ENCODE measurements around the gene HMCN2. TPM values are rescaled to one million over a fixed set of nuclear protein-coding genes. Genes with fewer than 3 reads are reported as not detected.

HMCN2 gene
- total RNA-seq, 1 donor from 2014 or later, result 0.15 TPM

GRCh38 chr9:130473009-130473408 lies 207.4 kb downstream of the HMCN2 start:
- no peak overlapping the region for H2AFZ ChIP-seq (replicated peaks)
- no peaks in the 10 kb centered on the region for H3K27me3 ChIP-seq
- no peaks in the 10 kb centered on the region for H3K36me3 ChIP-seq
- Mint-ChIP-seq H3K36me3 (no peaks in the 10 kb centered on the region), H3K27ac (no peak overlapping the region), H3K27me3 (ENCODE audit: insufficient read depth, low read depth) (peaks cover 13% of the 10 kb centered on the region), H3K9me3 (no peaks in the 10 kb centered on the region), H3K4me1 (peaks cover 60% of the 10 kb centered on the region), H3K4me3 (peak overlapping the region; percentile 30)
- H3K4me2 ChIP-seq, result peak overlapping the region; percentile 71
- H3K9me3 ChIP-seq (ENCODE audit: low read depth), result no peaks in the 10 kb centered on the region
- H3F3A ChIP-seq (ENCODE audit: low read depth), result peaks cover 28% of the 10 kb centered on the region
- no peak overlapping the region for H3K9ac ChIP-seq
- H3K4me3 ChIP-seq, result no peak overlapping the region
- TF ChIP-seq CTCF (IDR thresholded peaks at IDR 0.05) (no peak), EZH2phosphoT487 (IDR thresholded peaks at IDR 0.05) (no peak), EZH2 (IDR thresholded peaks at IDR 0.05) (no peak)
- no peak overlapping the region for H3K27ac ChIP-seq
- peaks cover under 1% of the 10 kb centered on the region for H4K20me1 ChIP-seq (ENCODE audit: low read depth)
- H3K4me1 ChIP-seq, result peaks cover 52% of the 10 kb centered on the region
- no peak for DNase-seq (ENCODE audit: low spot score)
- no peaks in the 10 kb centered on the region for H3K79me2 ChIP-seq (ENCODE audit: low read depth)

GRCh38 chr9:130473566-130473965 lies 208.0 kb downstream of the HMCN2 start:
- no peaks in the 10 kb centered on the region for H3K27me3 ChIP-seq
- H4K20me1 ChIP-seq (ENCODE audit: low read depth), result peaks cover 5% of the 10 kb centered on the region
- peak; percentile 70 for DNase-seq (ENCODE audit: low spot score)
- TF ChIP-seq EZH2phosphoT487 (IDR thresholded peaks at IDR 0.05), result no peak
- no peak for TF ChIP-seq CTCF (IDR thresholded peaks at IDR 0.05)
- no peak for TF ChIP-seq EZH2 (IDR thresholded peaks at IDR 0.05)
- Mint-ChIP-seq H3K4me1 (peaks cover 60% of the 10 kb centered on the region), H3K4me3 (peak overlapping the region; percentile 30), H3K9me3 (no peaks in the 10 kb centered on the region), H3K36me3 (no peaks in the 10 kb centered on the region), H3K27me3 (ENCODE audit: insufficient read depth, low read depth) (peaks cover 11% of the 10 kb centered on the region), H3K27ac (no peak overlapping the region)
- no peak overlapping the region for H3K9ac ChIP-seq
- no peak overlapping the region for H3K27ac ChIP-seq
- H3K9me3 ChIP-seq (ENCODE audit: low read depth), result no peaks in the 10 kb centered on the region
- H3K4me2 ChIP-seq, result peak overlapping the region; percentile 71
- no peaks in the 10 kb centered on the region for H3K36me3 ChIP-seq
- H3K79me2 ChIP-seq (ENCODE audit: low read depth), result no peaks in the 10 kb centered on the region
- no peak overlapping the region for H3K4me3 ChIP-seq
- peaks cover 54% of the 10 kb centered on the region for H3K4me1 ChIP-seq
- peaks cover 32% of the 10 kb centered on the region for H3F3A ChIP-seq (ENCODE audit: low read depth)
- no peak overlapping the region for H2AFZ ChIP-seq (replicated peaks)

- Histone ChIP-seq H3K9ac (no peak overlapping the region), H4K20me1 (ENCODE audit: low read depth) (peaks cover 5% of the 10 kb centered on the region), H3K36me3 (no peaks in the 10 kb centered on the region), H3K79me2 (ENCODE audit: low read depth) (no peaks in the 10 kb centered on the region), H3K9me3 (ENCODE audit: low read depth) (no peaks in the 10 kb centered on the region), H3K4me1 (peaks cover 59% of the 10 kb centered on the region), H3K4me2 (peak overlapping the region; percentile 71), H3F3A (ENCODE audit: low read depth) (peaks cover 35% of the 10 kb centered on the region), H3K27me3 (no peaks in the 10 kb centered on the region), H3K27ac (no peak overlapping the region), H3K4me3 (no peak overlapping the region), H2AFZ (replicated peaks) (no peak overlapping the region)
- DNase-seq (ENCODE audit: low spot score), result peak; percentile 21
- Mint-ChIP-seq H3K27me3 (ENCODE audit: insufficient read depth, low read depth) (peaks cover 12% of the 10 kb centered on the region), H3K36me3 (no peaks in the 10 kb centered on the region), H3K4me1 (peaks cover 61% of the 10 kb centered on the region), H3K27ac (peak overlapping the region; percentile 65), H3K4me3 (peak overlapping the region; percentile 44), H3K9me3 (no peaks in the 10 kb centered on the region)
- no peak for TF ChIP-seq CTCF (IDR thresholded peaks at IDR 0.05)
- no peak for TF ChIP-seq EZH2 (IDR thresholded peaks at IDR 0.05)
- no peak for TF ChIP-seq EZH2phosphoT487 (IDR thresholded peaks at IDR 0.05)
These were observed 208.5 kb downstream of the HMCN2 start for GRCh38 chr9:130474106-130474505.

Measured in neural progenitor cell (in vitro differentiated cells).